GM23338 (cell line): ENCODE measurements around the gene GTPBP8. TPM values are rescaled to one million over a fixed set of nuclear protein-coding genes. Genes with fewer than 3 reads are reported as not detected.

ENCODE experiments used
- ATAC-seq: fragments of 200-7000 bp; cut with Tn5 transposase; 3 replicates; pipeline ENCODE4 v1.9.1; 2020
- DNase-seq: peaks from one replicate; pipeline ENCODE4 v3.0.0-alpha.2; 2015; ENCODE audit warnings: low spot score
- H2AFZ ChIP-seq: fragments of 200-600 bp; sonication (generic); 2 replicates; pipeline ENCODE4 v1.8.0; 2016; ENCODE audit warnings: antibody characterized with exemption, mild to moderate bottlenecking, moderate library complexity
- H3F3A ChIP-seq: fragments of 200-600 bp; sonication (generic); replicated peaks from 2 replicates; pipeline ENCODE4 v1.8.0; 2017; ENCODE audit warnings: antibody characterized with exemption, mixed run types, low read depth
- H3K27ac ChIP-seq: fragments of 200-600 bp; sonication (generic); 2 replicates; pipeline ENCODE4 v1.6.1; 2016; ENCODE audit warnings: low read depth
- H3K27me3 ChIP-seq: fragments of 200-600 bp; sonication (generic); 2 replicates; pipeline ENCODE4 v1.8.0; 2016; ENCODE audit warnings: mild to moderate bottlenecking, mixed run types, moderate library complexity; ENCODE audit not compliant: insufficient read depth
- H3K36me3 ChIP-seq: fragments of 200-600 bp; sonication (generic); 2 replicates; pipeline ENCODE4 v1.8.0; 2016; ENCODE audit warnings: mild to moderate bottlenecking; ENCODE audit not compliant: insufficient read depth
- H3K4me1 ChIP-seq: fragments of 200-600 bp; sonication (generic); 2 replicates; pipeline ENCODE4 v1.8.0; 2016; ENCODE audit warnings: mild to moderate bottlenecking, moderate library complexity; ENCODE audit not compliant: insufficient read depth
- H3K4me2 ChIP-seq: fragments of 200-600 bp; sonication (generic); 2 replicates; pipeline ENCODE4 v1.7.1; 2017; ENCODE audit warnings: mixed run types
- H3K4me3 ChIP-seq: fragments of 200-600 bp; sonication (generic); 2 replicates; pipeline ENCODE4 v1.6.1; 2016; ENCODE audit warnings: mixed run types
- H3K79me2 ChIP-seq: fragments of 200-600 bp; sonication (generic); replicated peaks from 2 replicates; pipeline ENCODE4 v1.8.0; 2017; ENCODE audit warnings: mild to moderate bottlenecking; ENCODE audit not compliant: insufficient read depth
- H3K9me2 ChIP-seq: fragments of 200-600 bp; sonication (generic); 2 replicates; pipeline ENCODE4 v1.8.0; 2017; ENCODE audit not compliant: insufficient read depth
- H4K20me1 ChIP-seq: fragments of 200-600 bp; sonication (generic); replicated peaks from 2 replicates; pipeline ENCODE4 v1.8.0; 2017; ENCODE audit warnings: mild to moderate bottlenecking; ENCODE audit not compliant: insufficient read depth
- H3K27ac Mint-ChIP-seq: 2 replicates; pipeline ENCODE4 v1.8.0; 2020; ENCODE audit warnings: inconsistent platforms, mild to moderate bottlenecking, moderate library complexity, mixed read lengths
- H3K27me3 Mint-ChIP-seq: 3 replicates; pipeline ENCODE4 v1.8.0; 2022; ENCODE audit warnings: low read depth, mild to moderate bottlenecking, moderate library complexity, mixed read lengths, inconsistent platforms; ENCODE audit not compliant: insufficient read depth, poor library complexity
- H3K36me3 Mint-ChIP-seq: 3 replicates; pipeline ENCODE4 v1.8.0; 2021; ENCODE audit warnings: low read depth, mild to moderate bottlenecking, inconsistent platforms, moderate library complexity, mixed read lengths
- H3K4me1 Mint-ChIP-seq: 3 replicates; pipeline ENCODE4 v1.8.0; 2020; ENCODE audit warnings: mild to moderate bottlenecking, inconsistent platforms, mixed read lengths
- H3K4me3 Mint-ChIP-seq: 3 replicates; pipeline ENCODE4 v1.8.0; 2021; ENCODE audit warnings: moderate library complexity, mild to moderate bottlenecking, inconsistent platforms, mixed read lengths
- H3K9me3 Mint-ChIP-seq: 3 replicates; pipeline ENCODE4 v1.8.0; 2020; ENCODE audit warnings: moderate library complexity, mild to moderate bottlenecking, inconsistent platforms, mixed read lengths
- CREB1 ChIP-seq: fragments of 250-450 bp; sonication (Bioruptor Pico); IDR thresholded peaks from 2 replicates; pipeline ENCODE4 v1.5.0; 2020; ENCODE audit warnings: low read depth, mild to moderate bottlenecking, moderate library complexity
- ETS1 ChIP-seq: IDR thresholded peaks from 2 replicates; pipeline ENCODE4 v1.6.1; 2016; ENCODE audit warnings: antibody characterized with exemption
- EZH2 ChIP-seq: fragments of 200-600 bp; sonication (generic); IDR thresholded peaks from one replicate; pipeline ENCODE4 v1.8.0; 2017; ENCODE audit warnings: antibody characterized with exemption, mild to moderate bottlenecking, low read depth; ENCODE audit not compliant: unreplicated experiment
- EZH2phosphoT487 ChIP-seq: fragments of 200-600 bp; sonication (generic); IDR thresholded peaks from one replicate; pipeline ENCODE4 v1.8.1; 2018; ENCODE audit warnings: antibody characterized with exemption; ENCODE audit not compliant: unreplicated experiment
- JUNB ChIP-seq: IDR thresholded peaks from one replicate; pipeline ENCODE4 v1.6.1; 2016; ENCODE audit warnings: antibody characterized with exemption; ENCODE audit not compliant: unreplicated experiment
- NANOG ChIP-seq: IDR thresholded peaks from 2 replicates; pipeline ENCODE4 v1.6.1; 2016; ENCODE audit warnings: antibody characterized with exemption, borderline replicate concordance
- POLR2AphosphoS5 ChIP-seq: IDR thresholded peaks from 2 replicates; pipeline ENCODE4 v1.6.1; 2016; ENCODE audit warnings: antibody characterized with exemption, low read depth
- STAT1 ChIP-seq: IDR thresholded peaks from one replicate; pipeline ENCODE4 v1.6.1; 2016; ENCODE audit warnings: antibody characterized with exemption; ENCODE audit not compliant: unreplicated experiment
- ZNF114 ChIP-seq: fragments of 250-450 bp; sonication (Bioruptor Pico); IDR thresholded peaks from 2 replicates; pipeline ENCODE4 v1.5.0; 2020; ENCODE audit warnings: mild to moderate bottlenecking, moderate library complexity
- ZNF331 ChIP-seq: fragments of 250-450 bp; sonication (Bioruptor Pico); IDR thresholded peaks from 2 replicates; pipeline ENCODE4 v1.5.0; 2020; ENCODE audit warnings: low read depth, mild to moderate bottlenecking, moderate library complexity
- ZNF462 ChIP-seq: fragments of 250-450 bp; sonication (Bioruptor Pico); IDR thresholded peaks from 2 replicates; pipeline ENCODE4 v1.5.0; 2020; ENCODE audit warnings: mild to moderate bottlenecking, moderate library complexity
- polyA plus RNA-seq: library from polyadenylated mRNA; unstranded; fragments of >200 nt; fragmentation: Nextera tagmentation; extraction: Ambion mirVana; gene quantifications from 2 replicates; pipeline ENCODE4 v1.2.1, GENCODE V29; 2016
- total RNA-seq: library from RNA; depleted of rRNA; stranded (reverse); fragments of >200 nt; shearing (Covaris generic); gene quantifications from 2 replicates; pipeline ENCODE4 v1.2.3, GENCODE V29; 2014
- TF ChIP-seq, protein P1 (sequence below): IDR thresholded peaks from one replicate; pipeline ENCODE4 v1.6.1; 2018; ENCODE audit warnings: antibody characterized with exemption; ENCODE audit not compliant: unreplicated experiment
- TF ChIP-seq, protein P2 (sequence below), 2 experiments: fragments of 200-600 bp in 1 of 2; sonication (generic) in 1 of 2; conservative IDR thresholded peaks; 2 replicates each; pipeline versions ENCODE4 v1.5.1 to v1.6.1; 2016 to 2017; ENCODE audit warnings: antibody characterized with exemption in 2 of 2, low read depth in 2 of 2, mild to moderate bottlenecking in 2 of 2, moderate library complexity in 1 of 2

GTPBP8 gene
- total and polyA plus RNA-seq, 2 experiments from 2014 or later: 39.9 to 47.1 TPM

DNA sequence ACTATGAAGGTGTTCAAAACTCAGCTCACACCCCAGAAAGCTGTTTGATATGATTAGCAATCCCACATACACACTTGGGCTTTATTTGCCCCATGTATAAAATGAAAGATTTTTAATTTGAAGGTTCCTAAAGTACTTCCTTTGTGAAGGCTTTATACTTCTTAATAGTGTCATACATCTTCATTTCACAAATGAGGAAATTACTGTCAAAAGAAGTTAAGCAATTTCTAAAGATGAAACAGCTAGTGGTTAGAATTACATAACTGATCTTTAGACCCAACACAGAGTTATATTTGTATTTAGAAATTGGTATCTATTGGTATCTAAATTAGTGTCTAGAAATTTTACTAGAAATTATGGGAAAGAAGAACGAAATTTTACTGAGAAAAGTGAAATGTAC lies 23.0 kb upstream of the GTPBP8 start:
- no peak for DNase-seq
- Histone ChIP-seq H3F3A (no peaks in the 10 kb centered on the region), H3K4me2 (no peak overlapping the region), H2AFZ (no peak overlapping the region), H3K27ac (no peak overlapping the region), H3K27me3 (no peaks in the 10 kb centered on the region), H3K79me2 (no peaks in the 10 kb centered on the region), H3K4me1 (no peaks in the 10 kb centered on the region), H4K20me1 (no peaks in the 10 kb centered on the region), H3K9me2 (no peaks in the 10 kb centered on the region), H3K4me3 (no peak overlapping the region), H3K36me3 (no peaks in the 10 kb centered on the region)
- peaks cover 19% of the 10 kb centered on the region for H3K9me3 Mint-ChIP-seq
- no peak for ATAC-seq
- TF ChIP-seq, protein P1, sequence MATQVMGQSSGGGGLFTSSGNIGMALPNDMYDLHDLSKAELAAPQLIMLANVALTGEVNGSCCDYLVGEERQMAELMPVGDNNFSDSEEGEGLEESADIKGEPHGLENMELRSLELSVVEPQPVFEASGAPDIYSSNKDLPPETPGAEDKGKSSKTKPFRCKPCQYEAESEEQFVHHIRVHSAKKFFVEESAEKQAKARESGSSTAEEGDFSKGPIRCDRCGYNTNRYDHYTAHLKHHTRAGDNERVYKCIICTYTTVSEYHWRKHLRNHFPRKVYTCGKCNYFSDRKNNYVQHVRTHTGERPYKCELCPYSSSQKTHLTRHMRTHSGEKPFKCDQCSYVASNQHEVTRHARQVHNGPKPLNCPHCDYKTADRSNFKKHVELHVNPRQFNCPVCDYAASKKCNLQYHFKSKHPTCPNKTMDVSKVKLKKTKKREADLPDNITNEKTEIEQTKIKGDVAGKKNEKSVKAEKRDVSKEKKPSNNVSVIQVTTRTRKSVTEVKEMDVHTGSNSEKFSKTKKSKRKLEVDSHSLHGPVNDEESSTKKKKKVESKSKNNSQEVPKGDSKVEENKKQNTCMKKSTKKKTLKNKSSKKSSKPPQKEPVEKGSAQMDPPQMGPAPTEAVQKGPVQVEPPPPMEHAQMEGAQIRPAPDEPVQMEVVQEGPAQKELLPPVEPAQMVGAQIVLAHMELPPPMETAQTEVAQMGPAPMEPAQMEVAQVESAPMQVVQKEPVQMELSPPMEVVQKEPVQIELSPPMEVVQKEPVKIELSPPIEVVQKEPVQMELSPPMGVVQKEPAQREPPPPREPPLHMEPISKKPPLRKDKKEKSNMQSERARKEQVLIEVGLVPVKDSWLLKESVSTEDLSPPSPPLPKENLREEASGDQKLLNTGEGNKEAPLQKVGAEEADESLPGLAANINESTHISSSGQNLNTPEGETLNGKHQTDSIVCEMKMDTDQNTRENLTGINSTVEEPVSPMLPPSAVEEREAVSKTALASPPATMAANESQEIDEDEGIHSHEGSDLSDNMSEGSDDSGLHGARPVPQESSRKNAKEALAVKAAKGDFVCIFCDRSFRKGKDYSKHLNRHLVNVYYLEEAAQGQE: no peak
- TF ChIP-seq, protein P2, sequence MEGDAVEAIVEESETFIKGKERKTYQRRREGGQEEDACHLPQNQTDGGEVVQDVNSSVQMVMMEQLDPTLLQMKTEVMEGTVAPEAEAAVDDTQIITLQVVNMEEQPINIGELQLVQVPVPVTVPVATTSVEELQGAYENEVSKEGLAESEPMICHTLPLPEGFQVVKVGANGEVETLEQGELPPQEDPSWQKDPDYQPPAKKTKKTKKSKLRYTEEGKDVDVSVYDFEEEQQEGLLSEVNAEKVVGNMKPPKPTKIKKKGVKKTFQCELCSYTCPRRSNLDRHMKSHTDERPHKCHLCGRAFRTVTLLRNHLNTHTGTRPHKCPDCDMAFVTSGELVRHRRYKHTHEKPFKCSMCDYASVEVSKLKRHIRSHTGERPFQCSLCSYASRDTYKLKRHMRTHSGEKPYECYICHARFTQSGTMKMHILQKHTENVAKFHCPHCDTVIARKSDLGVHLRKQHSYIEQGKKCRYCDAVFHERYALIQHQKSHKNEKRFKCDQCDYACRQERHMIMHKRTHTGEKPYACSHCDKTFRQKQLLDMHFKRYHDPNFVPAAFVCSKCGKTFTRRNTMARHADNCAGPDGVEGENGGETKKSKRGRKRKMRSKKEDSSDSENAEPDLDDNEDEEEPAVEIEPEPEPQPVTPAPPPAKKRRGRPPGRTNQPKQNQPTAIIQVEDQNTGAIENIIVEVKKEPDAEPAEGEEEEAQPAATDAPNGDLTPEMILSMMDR (conservative IDR thresholded peaks at IDR 0.05; ENCODE audit: low read depth in 2 of 2): no peak
- TF ChIP-seq STAT1 (no peak), ZNF114 (CRISPR knock-in tag) (no peak), CREB1 (CRISPR knock-in tag) (no peak), NANOG (no peak), ETS1 (no peak), ZNF331 (no peak), EZH2phosphoT487 (no peak), EZH2 (no peak), ZNF462 (no peak), POLR2AphosphoS5 (no peak), JUNB (no peak)
- no peaks in the 10 kb centered on the region for H3K4me1 Mint-ChIP-seq
- H3K27ac Mint-ChIP-seq: no peak overlapping the region
- H3K36me3 Mint-ChIP-seq: peaks cover 17% of the 10 kb centered on the region
- no peak overlapping the region for H3K4me3 Mint-ChIP-seq
- H3K27me3 Mint-ChIP-seq: peaks cover 2% of the 10 kb centered on the region
